Right lung (tissue), 5 donors: ENCODE measurements around the gene SERPINB6. TPM values are rescaled to one million over a fixed set of nuclear protein-coding genes. Genes with fewer than 3 reads are reported as not detected.
"Not testable (repeated sequence)": the region's sequence is repeated elsewhere in the genome, so short reads cannot be mapped to it uniquely, and the experiment has no call there.

Source experiments
- DNase-seq, 2 donors: peaks; one replicate each; pipeline ENCODE4 v3.0.0-alpha.2; 2013
- polyA plus RNA-seq, 5 donors: library from polyadenylated mRNA; unstranded; fragments of 120-200 nt; gene quantifications; one replicate each; pipeline versions ENCODE4 v1.2.1 to v1.2.3, GENCODE V29; 2013; ENCODE audit warnings: inconsistent platforms in 1 of 5, low replicate concordance in 1 of 5; ENCODE audit not compliant: insufficient read length in 5 of 5, insufficient read depth in 1 of 5

SERPINB6 gene
- polyA plus RNA-seq, 5 donors, result 110 to 128 (median 112) TPM

DNA sequence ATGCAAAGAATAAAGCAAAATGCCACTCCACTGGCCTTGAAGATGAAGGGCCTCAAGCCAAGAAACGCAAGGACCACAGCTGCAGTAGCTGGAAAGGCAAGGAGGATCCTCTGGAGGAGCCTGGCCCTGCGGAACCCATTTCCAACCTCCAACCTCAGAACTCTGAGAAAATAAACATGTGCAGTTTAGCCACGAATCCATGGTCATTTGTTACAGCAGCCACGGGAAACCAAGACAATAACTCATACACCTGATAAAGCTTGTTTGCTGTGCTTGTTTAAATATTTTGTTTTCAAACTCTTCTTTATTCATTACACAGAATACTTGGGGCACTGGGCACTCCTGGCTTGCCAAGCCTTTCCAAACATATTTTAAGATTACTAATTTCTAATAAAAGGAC is 10.4 kb downstream of the SERPINB6 start:
- no peak for DNase-seq

DNA sequence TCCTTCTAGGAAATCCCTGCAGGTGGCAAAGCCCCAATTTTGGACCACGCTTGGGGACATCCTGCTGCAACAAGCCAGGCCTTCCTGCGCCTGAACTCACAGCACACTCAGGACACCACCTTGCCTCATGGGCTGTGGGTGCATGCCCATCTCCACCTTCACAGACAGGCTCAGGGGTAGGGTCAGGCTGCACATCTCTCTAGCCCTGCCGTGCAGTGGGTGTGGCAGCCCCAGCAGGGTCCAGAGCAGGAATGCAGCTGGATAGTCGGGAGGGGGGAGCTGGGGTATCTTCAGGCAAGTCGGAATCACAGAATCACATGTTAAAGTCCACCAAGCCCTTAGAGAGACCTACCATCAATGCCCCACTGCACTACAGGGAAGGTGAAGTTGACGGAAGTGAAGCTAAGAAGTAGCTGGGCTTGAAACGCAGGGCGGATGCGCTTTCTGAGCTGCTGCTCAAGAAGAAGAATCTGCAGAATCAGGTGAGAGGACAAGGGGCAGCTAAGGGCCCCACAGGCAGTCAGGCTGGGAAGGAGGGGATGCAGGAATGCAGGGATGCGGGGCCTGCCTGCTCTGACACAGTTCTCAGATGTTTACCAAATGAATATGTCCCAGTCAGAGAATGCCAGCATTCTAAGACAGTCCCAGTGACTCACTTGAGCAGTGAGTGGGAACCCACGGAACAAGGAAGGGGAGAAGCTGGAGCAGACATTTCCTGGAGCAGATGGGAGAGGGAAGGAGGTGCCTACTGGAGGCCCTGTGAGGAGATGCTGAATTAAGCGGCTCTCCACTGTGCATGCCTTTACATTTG is 11.3 kb downstream of the SERPINB6 start:
- no peak for DNase-seq

DNA sequence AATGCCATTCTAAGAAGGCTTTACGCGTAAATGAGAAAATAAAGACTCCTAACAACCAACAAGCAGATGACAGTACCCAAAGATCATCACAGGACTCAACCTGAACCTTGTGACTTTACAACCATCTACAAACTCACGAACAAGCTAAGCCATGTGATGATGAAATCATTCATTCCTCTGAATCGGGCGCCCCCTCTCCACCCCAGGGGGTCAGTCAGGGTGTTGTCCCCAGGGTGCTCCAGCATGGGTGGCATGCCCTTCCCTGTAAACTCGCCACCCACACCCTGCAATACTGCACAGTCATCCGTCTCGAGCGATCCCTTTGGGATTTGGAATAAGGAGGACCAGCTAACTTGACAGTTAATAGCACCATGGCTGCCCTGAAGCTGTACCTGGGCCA is 12.6 kb downstream of the SERPINB6 start:
- DNase-seq, result no peak

DNA sequence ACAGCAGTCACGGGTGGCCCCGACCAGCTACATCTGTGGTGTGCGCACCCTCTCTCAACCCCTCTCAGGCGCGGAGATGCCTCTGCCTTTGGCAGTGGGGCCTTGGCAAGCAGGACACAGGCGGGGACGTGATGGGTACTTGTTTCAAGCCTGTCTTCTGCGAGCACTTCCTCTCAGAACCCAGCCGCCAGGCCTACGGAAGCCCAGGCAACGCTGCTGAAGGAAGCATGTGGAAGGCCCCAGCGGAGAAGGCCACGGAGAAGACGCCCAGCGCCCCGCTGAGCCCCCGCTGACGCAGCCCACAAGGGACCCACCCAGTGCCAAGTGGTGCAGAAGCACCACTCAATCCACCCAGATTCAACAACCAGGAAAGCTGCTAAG is 13.0 kb downstream of the SERPINB6 start:
- DNase-seq, result no peak

DNA sequence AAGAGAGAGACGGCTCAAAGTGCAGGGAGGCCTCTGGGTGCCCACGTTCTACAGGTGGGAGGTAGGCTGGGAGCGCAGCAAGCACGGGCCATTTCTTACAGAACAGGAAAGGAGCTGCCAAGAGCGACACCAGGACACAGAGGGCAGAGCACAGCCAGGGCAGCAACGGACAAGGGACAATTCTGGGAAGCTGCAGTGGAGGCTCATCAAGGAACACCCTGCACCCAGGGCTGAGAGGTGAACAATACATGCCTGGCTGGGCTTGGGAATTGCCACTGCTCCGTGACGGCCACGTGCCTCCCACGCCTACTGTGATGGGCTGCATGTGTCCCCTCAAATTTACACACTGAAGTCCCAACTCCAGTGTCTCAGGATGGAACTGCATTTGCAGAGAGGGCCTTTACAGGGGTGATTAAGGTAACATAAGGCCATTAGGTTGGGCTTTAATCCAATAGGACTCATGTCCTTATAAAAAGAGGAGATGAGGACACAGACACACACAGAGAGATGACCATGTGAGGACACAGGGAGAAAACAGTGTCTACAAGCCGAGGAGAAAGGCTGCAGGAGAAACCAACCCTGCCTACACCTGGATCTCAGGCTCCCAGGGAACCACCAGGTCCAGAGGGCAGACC is 13.6 kb downstream of the SERPINB6 start:
- no peak for DNase-seq

DNA sequence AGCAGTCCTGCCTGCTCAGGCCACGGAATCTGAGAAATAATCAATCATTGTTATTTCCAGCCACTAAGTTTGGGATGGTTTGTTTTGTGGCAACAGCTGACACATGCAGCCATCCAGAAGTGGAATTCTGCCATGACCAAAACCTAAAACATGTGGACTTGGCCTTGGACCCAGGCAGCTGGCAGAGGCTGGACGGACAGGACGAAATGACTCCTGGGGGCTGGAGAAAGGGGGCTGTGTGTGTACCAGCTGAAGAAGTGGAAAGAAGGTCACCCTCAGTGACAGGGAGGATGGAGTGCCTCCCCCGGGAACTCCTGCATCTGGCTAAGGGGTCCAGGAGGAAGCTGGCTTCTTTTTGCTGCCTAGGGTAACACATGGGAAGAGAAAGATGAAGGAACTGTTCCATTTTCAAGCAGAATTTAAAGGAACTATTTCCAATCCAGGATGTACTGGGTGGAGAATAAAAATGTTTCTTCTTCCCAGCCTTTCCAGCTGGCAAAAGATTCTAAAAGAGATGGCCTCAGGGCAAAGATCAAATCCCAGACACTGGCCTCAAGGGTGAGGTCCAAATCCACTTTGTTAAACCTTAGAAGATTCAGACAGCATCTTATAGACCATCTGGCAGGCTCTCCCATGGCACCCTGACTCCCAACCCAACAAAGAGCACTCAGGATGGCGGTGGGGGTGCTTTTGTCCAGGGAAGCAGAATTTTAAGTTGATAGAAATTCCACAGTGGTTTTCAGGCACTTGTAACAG is 14.3 kb downstream of the SERPINB6 start:
- DNase-seq, result no peak

DNA sequence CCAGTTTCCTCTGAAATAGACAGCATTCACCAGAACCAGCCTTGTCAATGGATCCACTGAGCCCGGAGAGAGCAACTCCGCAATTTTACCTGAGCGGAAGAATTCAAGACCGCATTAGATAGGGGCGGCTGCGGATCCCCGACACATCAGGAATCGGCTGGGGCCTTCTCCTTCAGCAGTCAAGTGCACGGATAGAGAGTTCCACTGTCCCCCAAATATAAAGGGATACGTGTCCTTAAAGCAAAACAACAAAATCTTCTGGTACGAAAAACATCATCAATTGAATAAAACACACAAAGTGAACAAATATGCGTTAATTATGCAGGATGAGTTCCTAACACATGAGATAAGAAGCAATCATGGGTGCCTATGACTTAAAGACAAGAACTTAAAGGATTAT is 18.3 kb downstream of the SERPINB6 start:
- no peak for DNase-seq

DNA sequence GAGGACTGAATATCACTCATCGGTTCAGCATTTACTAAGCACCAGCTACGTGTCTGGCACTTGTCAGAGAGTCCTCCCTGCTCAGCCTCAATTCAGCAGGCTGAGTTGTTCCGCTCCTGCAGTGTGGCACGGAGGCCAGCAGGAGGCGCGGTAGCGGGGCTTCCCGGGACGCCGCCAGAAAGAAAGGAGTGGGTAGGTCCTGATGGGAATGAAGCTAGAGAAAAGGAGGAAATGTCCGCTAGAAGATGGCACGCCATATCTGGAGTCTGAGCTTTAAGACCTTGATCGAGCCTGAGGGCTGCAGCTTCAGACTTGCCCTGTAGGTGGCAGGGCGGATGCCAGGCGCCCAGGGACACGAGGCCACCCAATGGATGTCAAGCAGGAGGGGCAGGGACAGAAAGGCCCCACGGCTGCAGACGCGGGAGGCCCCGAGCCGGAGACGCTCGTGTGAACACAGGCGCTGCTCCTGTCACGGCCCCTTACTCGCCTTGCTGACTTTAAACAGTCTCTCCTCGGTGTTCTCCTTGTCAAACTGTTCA is 18.7 kb downstream of the SERPINB6 start:
- DNase-seq, result peak; percentile 64 to 75

DNA sequence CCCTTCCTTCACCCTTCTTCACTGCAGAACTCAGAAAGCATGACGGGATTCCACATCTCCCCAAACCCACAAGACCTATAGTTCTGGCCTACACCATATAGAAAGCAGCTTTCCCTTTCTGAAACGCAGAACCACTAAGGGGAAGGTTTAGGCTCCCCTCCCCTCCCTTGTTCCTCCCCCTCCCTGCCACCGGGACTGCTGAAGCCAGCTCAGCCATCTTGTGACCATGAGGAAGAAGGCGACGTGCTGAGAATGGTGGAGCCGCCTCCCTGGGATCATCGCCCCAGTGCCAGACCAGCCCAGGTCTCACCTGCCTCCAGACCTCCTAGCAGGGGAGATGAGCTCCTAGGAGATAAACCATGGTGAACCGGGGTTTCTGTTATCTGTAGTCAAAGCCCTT is 19.6 kb downstream of the SERPINB6 start:
- DNase-seq, result no peak

DNA sequence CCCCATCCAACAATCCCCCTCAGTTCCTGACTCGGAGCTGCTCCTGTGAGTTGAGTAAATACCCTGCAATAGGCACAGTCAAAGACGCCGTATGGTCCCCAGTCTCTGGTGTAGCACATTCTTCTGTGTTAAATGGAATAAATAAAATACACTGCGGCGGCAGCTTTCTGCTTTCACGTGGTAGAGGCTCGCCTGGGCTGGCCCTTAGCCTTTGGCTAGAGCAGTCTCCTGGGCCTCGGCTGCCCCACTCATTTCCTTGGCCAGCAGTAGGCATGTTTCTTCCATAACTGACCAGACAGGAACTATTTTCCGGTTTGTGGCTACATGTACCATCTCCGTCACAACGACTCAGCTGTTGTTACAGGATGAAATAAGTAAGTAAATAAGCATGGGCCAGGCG is 20.7 kb downstream of the SERPINB6 start:
- no peak for DNase-seq

DNA sequence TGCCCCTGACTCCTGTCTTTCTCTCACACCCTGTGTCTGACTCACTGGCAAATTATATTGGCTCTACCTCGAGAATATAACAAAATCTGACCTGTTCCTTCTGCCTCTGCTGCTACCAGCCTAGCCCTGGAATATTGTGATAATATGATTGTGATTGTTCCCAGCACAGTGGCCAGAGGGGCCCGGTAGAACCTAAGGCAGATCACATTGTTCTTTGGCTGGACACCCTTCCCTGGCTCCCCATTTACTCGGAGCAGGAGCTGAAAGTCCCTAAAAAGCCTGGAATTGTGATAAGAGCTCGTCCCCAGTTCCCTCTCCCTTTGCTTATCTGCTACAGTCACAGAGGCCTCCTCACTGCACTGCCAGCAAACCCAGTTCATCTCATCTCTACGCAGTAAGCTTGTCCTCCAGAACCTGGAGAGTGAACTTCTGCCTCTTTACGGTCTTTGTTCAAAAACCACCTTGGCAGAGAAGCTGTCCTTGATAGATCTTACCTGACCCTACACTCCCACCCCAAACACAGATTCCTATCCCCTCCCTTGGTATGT is 21.8 kb downstream of the SERPINB6 start:
- no peak for DNase-seq

DNA sequence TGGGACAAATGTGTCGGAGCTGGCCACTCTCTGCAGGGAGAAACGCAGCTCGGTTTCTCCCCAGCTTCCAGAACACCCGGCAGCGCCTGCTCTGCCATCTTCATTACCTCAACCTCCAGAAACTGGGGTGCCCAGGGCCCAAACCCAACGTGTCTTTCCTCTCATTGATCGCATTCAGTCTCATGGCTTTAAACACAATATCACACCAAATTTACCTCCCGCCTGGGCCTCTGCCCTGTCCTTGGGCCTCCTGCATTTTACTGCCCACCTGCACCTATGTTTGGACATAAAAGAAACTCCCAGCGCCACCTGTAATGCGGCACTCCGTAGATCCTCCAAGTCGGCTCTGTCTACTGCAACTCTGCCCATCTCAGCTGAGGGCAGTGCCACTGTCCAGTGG is 22.2 kb downstream of the SERPINB6 start:
- DNase-seq, result no peak

DNA sequence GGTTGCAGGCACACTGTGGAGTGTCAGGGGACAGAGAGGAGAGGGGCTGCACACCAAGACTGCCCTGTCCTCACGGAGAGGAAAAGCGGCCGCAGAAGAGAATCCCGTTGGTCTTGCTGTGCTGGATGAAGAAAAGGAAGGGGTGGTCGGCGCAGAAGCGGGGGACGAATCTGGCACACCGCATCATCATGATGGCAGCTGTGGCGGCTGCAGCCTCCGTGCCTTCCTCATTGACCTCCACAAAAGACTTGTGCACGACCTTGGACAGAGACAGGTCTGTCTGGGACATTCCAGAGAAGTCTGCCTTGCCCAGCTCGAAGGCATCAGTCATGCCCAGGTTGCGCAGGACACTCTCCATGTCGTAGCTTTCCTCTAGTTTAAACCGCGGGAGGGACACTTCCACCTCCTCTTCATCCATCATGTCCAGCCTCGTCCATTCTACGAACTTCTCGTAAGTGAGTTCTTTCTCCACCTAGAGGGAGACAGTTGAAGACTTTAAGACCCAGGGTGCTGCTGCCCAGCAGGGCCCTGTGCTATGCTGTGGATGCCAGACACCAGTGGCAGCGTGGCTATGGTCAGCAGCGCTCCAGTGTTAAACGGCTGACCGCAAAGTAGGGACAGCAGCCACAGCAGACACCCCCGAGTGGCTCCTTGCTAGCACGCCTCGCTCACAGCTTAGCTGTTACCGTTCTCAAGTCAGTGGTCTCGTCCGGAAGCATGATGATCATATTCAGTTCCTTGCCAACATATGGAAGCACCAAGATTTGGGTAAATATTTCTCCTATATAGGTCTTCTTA is 22.9 kb downstream of the SERPINB6 start:
- no peak for DNase-seq

DNA sequence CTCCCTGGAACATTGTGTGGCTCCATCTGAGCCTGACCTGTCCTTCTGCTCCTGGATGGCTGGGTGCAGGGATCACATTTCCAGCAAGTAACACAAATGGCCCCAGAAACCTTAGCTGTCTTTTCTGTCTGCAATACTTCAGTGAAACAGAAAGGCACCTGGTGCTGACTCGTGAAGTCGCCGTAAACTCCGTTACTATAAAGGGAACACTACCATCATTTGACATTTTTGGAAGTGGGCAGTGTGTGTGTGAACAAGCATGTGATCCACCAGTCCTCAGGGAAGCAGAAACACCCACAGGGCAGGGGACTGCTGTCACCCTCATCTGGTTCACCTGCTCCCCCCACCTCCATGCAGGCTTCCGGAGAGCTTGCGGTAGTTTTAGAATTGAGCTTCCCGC is 23.9 kb downstream of the SERPINB6 start:
- DNase-seq, result no peak

DNA sequence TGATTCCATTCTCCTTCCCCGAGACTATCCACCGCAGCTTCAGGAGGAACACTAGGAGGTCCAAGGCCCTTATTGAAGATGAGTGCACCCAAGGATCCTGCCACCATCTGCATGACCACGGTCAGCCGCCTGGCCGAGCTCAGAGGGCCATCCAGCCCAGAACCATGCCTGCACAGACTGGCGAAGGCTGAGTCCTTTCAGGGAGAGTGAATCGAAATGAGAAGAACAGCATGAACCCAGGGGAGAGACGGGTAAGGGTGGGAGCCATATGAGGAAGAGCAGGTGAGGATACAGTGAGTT is 26.3 kb downstream of the SERPINB6 start:
- DNase-seq, result no peak

DNA sequence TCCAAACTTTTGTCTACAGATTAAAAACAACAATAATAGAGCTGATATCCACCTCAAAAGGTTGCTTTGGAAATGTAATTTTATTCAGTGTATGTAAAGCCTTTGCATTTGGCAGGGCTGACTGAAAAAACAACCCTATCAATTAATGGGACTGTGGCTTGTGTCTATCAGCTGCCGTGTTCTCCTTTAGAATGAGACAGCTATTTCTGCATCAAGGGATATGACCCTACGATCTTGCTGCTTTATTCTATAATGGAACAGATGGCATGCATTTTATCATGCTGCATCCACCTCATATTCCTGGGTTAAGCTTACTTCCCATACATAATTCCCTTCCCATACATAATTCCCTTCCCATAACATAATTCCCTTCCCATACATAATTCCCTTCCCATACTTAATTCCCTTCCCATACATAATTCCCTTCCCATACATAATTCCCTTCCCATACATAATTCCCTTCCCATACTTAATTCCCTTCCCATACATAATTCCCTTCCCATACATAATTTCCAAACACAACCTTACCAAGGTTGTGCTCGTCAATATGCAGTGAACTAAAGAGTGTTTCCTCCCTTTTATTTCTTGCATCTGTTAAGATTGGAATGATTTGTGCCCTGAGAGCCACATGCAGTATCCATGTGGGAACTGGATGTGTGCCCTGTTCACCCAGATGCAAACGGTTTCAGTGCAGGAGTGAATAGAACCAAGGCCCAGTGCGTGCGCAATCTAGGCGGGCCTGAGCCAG is 26.8 kb downstream of the SERPINB6 start:
- DNase-seq, result no peak

DNA sequence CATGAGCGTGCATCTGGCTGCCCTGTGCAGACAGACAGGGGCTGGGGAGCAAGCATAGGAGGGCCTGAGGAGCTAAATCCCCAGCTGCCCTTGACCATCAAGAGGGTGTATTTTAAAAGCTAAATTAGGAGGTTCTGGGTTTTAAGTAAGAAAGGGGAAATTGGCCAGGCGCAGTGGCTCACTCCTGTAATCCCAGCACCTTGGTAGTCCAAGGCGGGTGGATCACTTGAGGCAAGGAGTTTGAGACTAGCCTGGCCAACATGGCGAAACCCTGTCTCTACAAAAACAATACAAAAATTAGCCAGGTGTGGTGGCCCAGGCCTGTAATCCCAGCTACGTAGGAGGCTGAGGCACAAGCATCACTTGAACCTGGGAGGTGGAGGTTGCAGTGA is 27.8 kb downstream of the SERPINB6 start:
- DNase-seq, result no peak

DNA sequence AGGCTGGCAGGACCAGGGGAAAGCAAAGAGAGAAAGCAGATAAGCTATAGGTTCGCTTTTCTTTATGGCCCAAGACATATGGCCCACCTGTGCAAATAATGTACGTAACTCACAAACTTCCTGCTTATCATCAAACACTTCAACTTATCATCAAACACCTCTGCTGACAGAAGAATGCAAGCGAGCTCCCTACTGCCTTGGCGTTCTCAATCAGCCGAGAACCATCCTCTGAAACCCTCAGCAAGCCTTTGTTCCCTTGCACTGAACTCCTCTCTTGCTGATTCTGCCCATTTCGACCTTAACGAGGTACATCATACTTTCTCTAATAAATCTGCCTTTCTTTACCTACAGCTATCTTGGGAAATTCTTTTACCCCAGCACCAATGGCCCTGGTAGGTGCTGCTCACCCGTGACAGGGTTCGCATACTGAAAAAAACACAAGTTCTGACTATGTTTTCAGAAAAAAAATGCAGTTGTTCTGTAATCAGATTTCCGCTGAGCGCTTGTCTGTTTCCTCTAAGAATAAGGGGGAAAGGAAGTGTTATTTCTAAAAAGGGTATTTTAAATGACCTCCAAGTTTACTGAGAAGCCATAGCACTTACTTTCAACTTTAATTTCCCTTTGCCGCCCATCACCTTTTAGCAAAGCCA is 28.3 kb downstream of the SERPINB6 start:
- DNase-seq, result no peak

DNA sequence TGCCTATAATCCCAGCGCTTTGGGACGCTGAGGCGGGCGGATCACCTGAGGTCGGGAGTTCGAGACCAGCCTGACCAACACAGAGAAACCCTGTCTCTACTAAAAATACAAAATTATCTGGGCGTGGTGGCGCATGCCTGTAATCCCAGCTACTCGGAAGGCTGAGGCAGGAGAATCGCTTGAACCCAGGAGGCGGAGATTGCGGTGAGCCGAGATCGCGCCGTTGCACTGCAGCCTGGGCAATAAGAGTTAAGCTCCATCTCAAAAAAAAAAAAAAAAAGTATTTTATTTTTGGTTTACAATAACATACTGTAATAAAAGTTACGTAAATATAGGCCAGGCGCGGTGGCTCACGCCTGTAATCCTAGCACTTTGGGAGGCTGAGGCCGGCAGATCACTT is 29.3 kb downstream of the SERPINB6 start:
- not testable (repeated sequence) for DNase-seq

DNA sequence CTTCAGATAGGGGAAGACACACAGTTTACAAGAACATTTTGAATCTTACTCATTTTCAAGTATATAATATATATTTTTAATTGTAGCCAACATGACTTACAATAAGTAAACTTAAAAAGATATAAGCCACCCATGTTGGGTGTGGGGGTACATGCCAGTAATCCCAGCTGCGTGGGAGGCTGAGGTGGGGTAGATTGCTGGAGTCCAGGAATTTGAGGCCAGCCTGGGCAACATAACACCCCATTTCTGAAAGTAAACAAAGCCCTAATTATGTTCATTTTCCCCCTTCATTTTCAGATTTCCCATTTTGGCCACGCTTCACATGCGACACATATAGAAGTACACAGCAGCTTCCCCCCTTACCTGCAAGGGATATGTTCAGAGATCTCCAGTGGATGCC is 30.5 kb downstream of the SERPINB6 start:
- DNase-seq, result no peak
